ENCODE measurements around the gene HDAC4. TPM values are rescaled to one million over a fixed set of nuclear protein-coding genes. Genes with fewer than 3 reads are reported as not detected.

The HDAC4 gene
- total and polyA plus RNA-seq, 3 donors from 2014 or later, result 29.0 to 67.5 (median 58.7) TPM

- DNase-seq, result no peak
- Histone ChIP-seq H3K27ac (no peak overlapping the region), H3K9me3 (no peaks in the 10 kb centered on the region), H3K4me1 (peaks cover 6% of the 10 kb centered on the region), H3K4me3 (no peak overlapping the region), H3K27me3 (no peaks in the 10 kb centered on the region), H3K36me3 (ENCODE audit: low read depth, missing control alignments) (no peaks in the 10 kb centered on the region)
- WGBS, 2 donors, result 92 to 93% methylated on average over 21 to 28 of the region's 28 CpGs
- TF ChIP-seq CTCF (IDR thresholded peaks at IDR 0.05) (no peak), POLR2A (IDR thresholded peaks at IDR 0.05) (no peak)
- intact Hi-C loops (cut with DNase I; ENCODE audit: low total_unique reads), result no loop called here
These were observed 266.8 kb downstream of the HDAC4 start for GRCh38 chr2:239133945-239134570.

GRCh38 chr2:239132786-239133185 is 268.0 kb downstream of the HDAC4 start:
- no peaks in the 10 kb centered on the region for H3K27me3 ChIP-seq
- 88 to 97% methylated on average over 12 of the region's 12 CpGs for WGBS, 2 donors
- TF ChIP-seq CTCF (IDR thresholded peaks at IDR 0.05), result no peak
- TF ChIP-seq POLR2A (IDR thresholded peaks at IDR 0.05), result no peak
- H3K4me1 ChIP-seq, result peaks cover 6% of the 10 kb centered on the region
- no peaks in the 10 kb centered on the region for H3K36me3 ChIP-seq (ENCODE audit: low read depth, missing control alignments)
- DNase-seq, result no peak
- no peaks in the 10 kb centered on the region for H3K9me3 ChIP-seq
- intact Hi-C loops (cut with DNase I; ENCODE audit: low total_unique reads), result no loop called here
- no peak overlapping the region for H3K27ac ChIP-seq
- H3K4me3 ChIP-seq, result no peak overlapping the region

- Histone ChIP-seq H3K9me3 (no peaks in the 10 kb centered on the region), H3K4me1 (peaks cover 1% of the 10 kb centered on the region), H3K36me3 (ENCODE audit: low read depth, missing control alignments) (no peaks in the 10 kb centered on the region), H3K27ac (no peak overlapping the region), H3K4me3 (no peak overlapping the region), H3K27me3 (no peaks in the 10 kb centered on the region)
- TF ChIP-seq CTCF (IDR thresholded peaks at IDR 0.05), result no peak
- no peak for TF ChIP-seq POLR2A (IDR thresholded peaks at IDR 0.05)
- no peak for DNase-seq
- intact Hi-C loops (cut with DNase I; ENCODE audit: low total_unique reads), result no loop called here
- WGBS, 2 donors, result 92 to 94% methylated on average over 15 to 17 of the region's 17 CpGs
These were observed 268.6 kb downstream of the HDAC4 start for GRCh38 chr2:239132156-239132709.

GRCh38 chr2:239131521-239131920 is 269.3 kb downstream of the HDAC4 start:
- Histone ChIP-seq H3K27me3 (no peaks in the 10 kb centered on the region), H3K9me3 (no peaks in the 10 kb centered on the region), H3K4me3 (no peak overlapping the region), H3K27ac (no peak overlapping the region), H3K36me3 (ENCODE audit: low read depth, missing control alignments) (no peaks in the 10 kb centered on the region), H3K4me1 (no peaks in the 10 kb centered on the region)
- no peak for DNase-seq
- 83 to 91% methylated on average over 9 to 10 of the region's 10 CpGs for WGBS, 2 donors
- intact Hi-C loops (cut with DNase I; ENCODE audit: low total_unique reads), result no loop called here
- TF ChIP-seq CTCF (IDR thresholded peaks at IDR 0.05) (no peak), POLR2A (IDR thresholded peaks at IDR 0.05) (no peak)

Data from testis (tissue), 3 donors.